Neural cell (in vitro differentiated cells): ENCODE measurements around the gene ZFP42.

Source experiments
- CTCF ChIP-seq: fragments of 450-650 bp; IDR thresholded peaks from 2 replicates; pipeline ENCODE4 v1.5.1; 2014; ENCODE audit warnings: antibody characterized with exemption, mild to moderate bottlenecking, moderate library complexity; ENCODE audit not compliant: poor library complexity, severe bottlenecking
- POLR2AphosphoS5 ChIP-seq: IDR thresholded peaks from 2 replicates; pipeline ENCODE4 v1.6.1; 2012

GRCh38 chr4:187961171-187961570 is 34.4 kb upstream of the ZFP42 start:
- TF ChIP-seq CTCF (no peak), POLR2AphosphoS5 (no peak)
